Pancreas (tissue), 10 donors: Measurements from ENCODE around the gene LRP2BP. TPM values are rescaled to one million over a fixed set of nuclear protein-coding genes. Genes with fewer than 3 reads are reported as not detected.
A peak's percentile ranks its signal among the peaks of the same experiment; 100 is the strongest.

Experiments used
- ATAC-seq, 4 donors: fragments of 200-7000 bp; cut with Tn5 transposase; one replicate each; pipeline versions ENCODE4 v1.8.0 to v1.9.1; 2020; ENCODE audit warnings: mild to moderate bottlenecking in 4 of 4, moderate library complexity in 4 of 4
- DNase-seq, 6 donors: peaks; one replicate each; pipeline ENCODE4 v3.0.0-alpha.2; 2020
- FAIRE-seq: peaks from 2 replicates; lab custom pipeline; 2012; peaks lifted over from hg19 to GRCh38; lab: Jason Lieb, UNC
- H3K27ac ChIP-seq, 4 donors: fragments of 200-600 bp; sonication (generic); 1 replicate in 3 of 4; 2 replicates in 1 of 4; pipeline versions ENCODE4 v1.5.0 to v1.8.0; 2020
- H3K27me3 ChIP-seq, 4 donors: fragments of 200-600 bp; one replicate each; pipeline ENCODE4 v1.8.0; 2021
- H3K36me3 ChIP-seq, 3 donors: fragments of 200-600 bp; sonication (generic) in 1 of 3; one replicate each; pipeline versions ENCODE4 v1.5.0 to v1.8.0; 2020 to 2021
- H3K4me1 ChIP-seq, 3 donors: fragments of 200-600 bp; one replicate each; pipeline ENCODE4 v1.8.0; 2021
- H3K4me3 ChIP-seq, 4 donors: fragments of 200-600 bp; sonication (generic) in 2 of 4; one replicate each; pipeline versions ENCODE4 v1.5.0 to v1.8.0; 2020 to 2021
- H3K9me3 ChIP-seq, 4 donors: fragments of 200-600 bp; one replicate each; pipeline ENCODE4 v1.8.0; 2021
- WGBS, 2 donors: extraction: QIAGEN DNeasy Blood & Tissue Kit; methylation state at CpG; one replicate each; pipeline ENCODE4 v1.1.7; 2013; 5-methylcytosine and 5-hydroxymethylcytosine counted together
- intact Hi-C, 3 donors: fragments of 100-400 bp; cut with DNase I; formaldehyde crosslinking; loops; one replicate each; pipeline versions ENCODE4 v1.11.1 to v1.14.2; 2022
- polyA plus RNA-seq, 2 donors: library from polyadenylated mRNA; stranded (reverse); fragments of 200-250 nt; gene quantifications; one replicate each; pipeline ENCODE4 v1.2.3, GENCODE V29; 2013
- total RNA-seq, 6 donors: library from RNA; stranded (reverse); fragmentation: NEBNext Ultra II Directional in 4 of 6; extraction: Animal tissue kit (Norgen Biotek cat#: 25700) in 4 of 6; gene quantifications; one replicate each; pipeline versions ENCODE4 v1.2.1 to v1.2.4, GENCODE V29; 2021 to 2023
- TF ChIP-seq, protein P1 (sequence below), 4 donors: fragments of 200-600 bp; sonication (generic) in 3 of 4; IDR thresholded peaks; one replicate each; pipeline versions ENCODE4 v1.5.0 to v1.8.0; 2021; ENCODE audit warnings: antibody characterized with exemption in 4 of 4
- donor health status: healthy with polysubstance abuse.
- donor health status: DM: no; HTN: no; CAD: no; lungs with moderate emphysema.
- donor health status: DM: no; HTN: no; CAD: no.
- donor health status: control.
- donor health status: control.
- donor health status: Bipolar disorder and iron deficiency.
- donor health status: DM: yes; HTN: yes; CAD: no.
- donor health status: DM: no; HTN: no; CAD: no.
- donor health status: DM: no; HTN: no; CAD: no.
- donor health status: DM: yes; HTN: yes; CAD: no.

The LRP2BP gene
- total RNA-seq, result 1 to 10 TPM in 3 of 6 donors, under 1 TPM in 3; 0.79 to 1.2 (median 1.00) TPM
- polyA plus RNA-seq, result 1 to 10 TPM in 1 of 2 donors, under 1 TPM in 1; 0.72 to 2.1 TPM

DNA sequence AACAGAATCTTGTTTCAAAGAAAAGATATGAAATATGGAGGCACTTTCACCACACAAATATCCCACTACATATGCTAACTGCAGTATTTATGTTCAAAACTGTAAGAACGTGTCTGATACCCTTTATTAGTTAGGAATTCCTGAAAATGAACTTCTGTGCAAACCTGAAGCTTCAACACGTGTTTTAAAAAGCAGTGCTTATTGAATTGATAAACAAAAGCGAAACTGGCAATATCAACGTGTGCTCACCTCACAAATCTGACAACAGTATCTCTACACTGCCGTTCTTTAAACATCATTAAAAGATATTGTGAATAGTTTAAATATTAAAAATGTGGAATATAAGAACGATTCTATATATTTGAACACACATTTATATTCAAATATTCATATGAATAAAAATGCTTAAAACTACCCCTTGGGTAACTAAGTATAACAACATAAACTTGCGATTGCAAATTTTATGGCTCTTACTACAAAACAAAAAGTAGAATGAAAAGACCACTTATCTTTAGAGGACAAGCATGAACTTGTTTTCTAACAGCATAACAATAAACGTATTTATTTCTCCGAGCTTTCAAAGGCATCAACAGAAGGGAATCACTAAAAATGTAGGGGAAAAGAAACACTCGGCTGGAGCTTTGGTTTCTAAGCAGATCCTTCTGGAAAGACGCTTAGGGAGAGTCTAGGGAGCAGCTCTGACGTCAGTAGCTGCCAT lies at the start of gene LRP2BP:
LRP2BP (minus strand) TSS at position 687 of the 718 bp plus-strand sequence. CDS start 17,738 bp downstream, outside the sequence.
- Histone ChIP-seq H3K36me3 (no peaks in the 10 kb centered on the region), H3K27me3 (no peaks in the 10 kb centered on the region), H3K4me1 (peaks cover 0 to 6% (median 0%) of the 10 kb centered on the region in 3 donors), H3K4me3 (peak within 1 kb of the TSS; percentile 36 to 71 (median 62)), H3K9me3 (no peaks in the 10 kb centered on the region), H3K27ac (peak within 1 kb of the TSS; percentile 97 to 100 (median 100))
- TF ChIP-seq, protein P1, sequence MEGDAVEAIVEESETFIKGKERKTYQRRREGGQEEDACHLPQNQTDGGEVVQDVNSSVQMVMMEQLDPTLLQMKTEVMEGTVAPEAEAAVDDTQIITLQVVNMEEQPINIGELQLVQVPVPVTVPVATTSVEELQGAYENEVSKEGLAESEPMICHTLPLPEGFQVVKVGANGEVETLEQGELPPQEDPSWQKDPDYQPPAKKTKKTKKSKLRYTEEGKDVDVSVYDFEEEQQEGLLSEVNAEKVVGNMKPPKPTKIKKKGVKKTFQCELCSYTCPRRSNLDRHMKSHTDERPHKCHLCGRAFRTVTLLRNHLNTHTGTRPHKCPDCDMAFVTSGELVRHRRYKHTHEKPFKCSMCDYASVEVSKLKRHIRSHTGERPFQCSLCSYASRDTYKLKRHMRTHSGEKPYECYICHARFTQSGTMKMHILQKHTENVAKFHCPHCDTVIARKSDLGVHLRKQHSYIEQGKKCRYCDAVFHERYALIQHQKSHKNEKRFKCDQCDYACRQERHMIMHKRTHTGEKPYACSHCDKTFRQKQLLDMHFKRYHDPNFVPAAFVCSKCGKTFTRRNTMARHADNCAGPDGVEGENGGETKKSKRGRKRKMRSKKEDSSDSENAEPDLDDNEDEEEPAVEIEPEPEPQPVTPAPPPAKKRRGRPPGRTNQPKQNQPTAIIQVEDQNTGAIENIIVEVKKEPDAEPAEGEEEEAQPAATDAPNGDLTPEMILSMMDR (IDR thresholded peaks at IDR 0.05), result no peak
- WGBS, 2 donors, result 0% methylated on average over 12 of the region's 12 CpGs
- DNase-seq, result no peak
- intact Hi-C loops, result no loop called here
- no peak for ATAC-seq
- peak; percentile 66 for FAIRE-seq

DNA sequence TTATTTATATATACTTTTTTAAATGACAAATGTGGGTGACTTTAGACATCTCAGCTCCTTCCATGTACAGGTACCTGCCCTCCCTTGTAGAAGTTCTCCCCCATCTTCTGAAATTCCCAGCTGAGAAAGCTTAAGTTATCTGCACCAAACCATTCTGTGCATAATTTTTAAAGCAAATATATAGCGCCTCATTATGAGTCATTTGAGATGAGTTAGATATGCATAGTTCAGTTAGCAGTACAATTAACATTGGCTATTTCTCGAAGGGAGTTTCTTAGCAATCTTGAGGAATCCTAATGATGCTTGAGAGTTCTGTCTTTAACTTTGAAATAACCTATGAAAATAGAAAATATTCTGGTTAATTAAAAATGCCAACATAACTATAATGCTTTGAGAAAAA lies 49.5 kb upstream of the LRP2BP start:
- no peak overlapping the region for H3K27ac ChIP-seq
- intact Hi-C loops, result no loop called here
- no peak for DNase-seq
- H3K36me3 ChIP-seq, result no peaks in the 10 kb centered on the region
- no peak overlapping the region for H3K4me3 ChIP-seq
- H3K9me3 ChIP-seq, result no peaks in the 10 kb centered on the region
- H3K27me3 ChIP-seq, result no peaks in the 10 kb centered on the region
- no peaks in the 10 kb centered on the region for H3K4me1 ChIP-seq
- no peak for FAIRE-seq
- WGBS, 2 donors, result 89 to 92% methylated on average over 2 of the region's 2 CpGs
- TF ChIP-seq, protein P1 (IDR thresholded peaks at IDR 0.05), result no peak
- ATAC-seq, result no peak

DNA sequence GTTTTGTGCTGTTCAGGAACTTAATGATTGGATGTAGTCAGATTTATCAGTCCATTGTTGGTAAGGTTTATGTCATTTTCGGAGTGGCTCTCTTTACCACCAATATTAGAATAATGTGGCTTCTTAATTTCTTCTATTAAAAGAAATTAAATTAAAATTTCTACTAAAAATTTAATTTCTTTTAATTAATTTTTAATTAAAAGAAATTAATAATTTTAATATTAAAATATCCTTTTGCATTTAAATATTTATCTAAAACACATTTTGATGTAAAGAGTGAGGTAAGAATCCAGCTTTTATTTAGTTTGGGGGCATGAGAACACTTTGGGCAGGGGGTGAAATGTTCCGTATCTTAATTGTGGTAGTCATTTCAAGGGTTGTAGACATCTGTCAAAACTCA lies 45.8 kb upstream of the LRP2BP start:
- no peak for ATAC-seq
- TF ChIP-seq, protein P1 (IDR thresholded peaks at IDR 0.05), result no peak
- Histone ChIP-seq H3K9me3 (no peaks in the 10 kb centered on the region), H3K4me1 (no peaks in the 10 kb centered on the region), H3K4me3 (no peak overlapping the region), H3K27me3 (no peaks in the 10 kb centered on the region), H3K27ac (no peak overlapping the region), H3K36me3 (no peaks in the 10 kb centered on the region)
- intact Hi-C loops, result no loop called here
- no peak for DNase-seq
- 91 to 92% methylated on average over 2 of the region's 2 CpGs for WGBS, 2 donors
- FAIRE-seq, result peak; percentile 41

DNA sequence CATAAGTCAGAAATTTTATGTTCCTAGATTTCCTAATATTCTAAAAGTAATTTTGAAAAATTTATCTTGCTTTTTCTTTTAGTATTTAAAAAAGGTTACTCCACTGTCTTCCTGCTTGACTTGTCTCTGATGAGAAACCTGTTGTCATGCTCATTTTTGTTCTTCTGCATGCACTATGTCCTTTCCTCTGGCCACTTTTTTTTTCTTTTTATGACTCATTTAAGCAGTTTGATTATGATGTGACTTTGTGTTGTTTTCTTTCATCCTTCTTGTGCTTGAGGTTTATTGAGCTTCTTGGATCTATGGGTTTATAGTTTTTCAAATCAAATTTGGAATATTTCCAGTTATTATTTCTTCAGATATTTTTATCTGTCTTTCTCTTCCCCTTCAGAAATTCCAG lies 42.1 kb upstream of the LRP2BP start:
- no peak overlapping the region for H3K4me3 ChIP-seq
- H3K27ac ChIP-seq, result no peak overlapping the region
- intact Hi-C loops, result no loop called here
- H3K4me1 ChIP-seq, result no peaks in the 10 kb centered on the region
- no peak for ATAC-seq
- no peak for FAIRE-seq
- TF ChIP-seq, protein P1 (IDR thresholded peaks at IDR 0.05), result no peak
- DNase-seq, result no peak
- H3K27me3 ChIP-seq, result no peaks in the 10 kb centered on the region
- H3K9me3 ChIP-seq, result no peaks in the 10 kb centered on the region
- no peaks in the 10 kb centered on the region for H3K36me3 ChIP-seq

DNA sequence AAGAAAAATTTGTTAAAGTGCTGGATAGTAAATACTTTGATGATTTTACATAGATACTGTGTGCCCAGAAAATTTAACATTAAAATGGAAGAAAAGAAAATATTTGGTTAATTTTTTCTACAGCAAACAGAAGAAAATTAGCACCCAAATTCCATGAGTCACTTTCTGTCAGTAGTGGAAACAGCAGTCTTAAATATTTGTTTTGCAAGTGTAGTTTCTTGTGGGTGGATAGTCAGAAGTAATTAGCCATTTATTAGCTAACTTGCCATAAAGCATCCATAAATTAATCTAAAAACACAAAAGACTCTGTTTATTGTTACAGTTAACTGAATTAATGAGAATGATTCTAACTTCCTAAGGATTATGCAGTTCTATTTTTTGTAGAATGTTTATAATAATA lies 39.7 kb upstream of the LRP2BP start:
- DNase-seq (no peak), ATAC-seq (no peak), FAIRE-seq (no peak)
- TF ChIP-seq, protein P1 (IDR thresholded peaks at IDR 0.05), result no peak
- Histone ChIP-seq H3K4me3 (no peak overlapping the region), H3K4me1 (no peaks in the 10 kb centered on the region), H3K27me3 (no peaks in the 10 kb centered on the region), H3K27ac (no peak overlapping the region), H3K36me3 (no peaks in the 10 kb centered on the region), H3K9me3 (no peaks in the 10 kb centered on the region)
- intact Hi-C loops, result no loop called here
